PFSK-1 (cell line): ENCODE data around the gene KDM3B.

Source experiments
- REST ChIP-seq, 2 experiments: IDR thresholded peaks; 2 replicates each; pipeline versions ENCODE4 v1.6.1 to v1.8.0; 2011 to 2012; ENCODE audit warnings: low read depth in 2 of 2, low read length in 2 of 2, control low read depth in 1 of 2, inconsistent platforms in 1 of 2, mild to moderate bottlenecking in 1 of 2, moderate library complexity in 1 of 2; ENCODE audit not compliant: insufficient read depth in 1 of 2
- SIN3A ChIP-seq: IDR thresholded peaks from 2 replicates; pipeline ENCODE4 v1.6.1; 2012; ENCODE audit warnings: mild to moderate bottlenecking, low read length, moderate library complexity, borderline replicate concordance; ENCODE audit not compliant: insufficient read depth

GRCh38 chr5:138454121-138454520 is 101.6 kb downstream of the KDM3B start:
- TF ChIP-seq REST (IDR thresholded peaks at IDR 0.05; ENCODE audit: insufficient read depth in 1 of 2, low read depth in 2 of 2, low read length in 2 of 2), result no peak
- no peak for TF ChIP-seq SIN3A
